ENCODE measurements around the gene LAMA5.

LAMA5 gene

GRCh38 chr20:62269871-62270270 is 97.2 kb downstream of the LAMA5 start:
- in situ Hi-C loops (cut with HindIII; ENCODE audit: low sequenced_read_pairs), result no loop called here

- in situ Hi-C loops (cut with HindIII; ENCODE audit: low sequenced_read_pairs), result no loop called here
Observed at GRCh38 chr20:62269378-62269777, 97.7 kb downstream of the LAMA5 start.

DNA sequence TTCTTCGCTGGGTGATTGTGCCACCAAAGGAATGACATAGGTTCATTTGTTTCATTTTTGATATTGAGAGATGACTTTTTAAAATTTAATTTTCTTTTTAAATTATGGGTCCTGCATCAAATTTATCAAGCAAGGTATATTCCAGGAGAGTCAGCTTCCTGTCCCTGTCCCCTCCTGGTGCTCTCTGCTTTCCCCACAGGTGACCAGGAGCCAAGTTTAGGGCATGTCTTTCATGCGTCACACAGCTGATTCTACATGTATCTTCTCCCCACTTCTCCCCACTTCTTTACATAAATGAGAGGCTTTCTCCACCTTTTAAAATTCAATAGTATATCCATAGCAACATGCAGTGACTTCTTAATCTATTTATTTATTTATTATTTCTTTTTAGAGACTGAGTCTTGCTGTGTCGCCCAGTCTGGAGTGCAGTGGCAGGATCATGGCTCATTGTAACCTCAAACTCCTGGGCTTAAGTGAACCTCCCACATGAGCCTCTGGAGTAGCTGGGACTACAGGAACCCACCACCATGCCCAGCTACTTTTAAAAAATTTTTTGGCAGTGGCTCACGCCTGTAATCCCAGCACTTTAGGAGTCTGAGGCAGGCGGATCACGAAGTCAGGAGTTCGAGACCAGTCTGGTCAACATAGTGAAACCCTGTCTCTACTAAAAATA is 98.7 kb downstream of the LAMA5 start:
- in situ Hi-C loops (cut with HindIII; ENCODE audit: low sequenced_read_pairs), result no loop called here

GRCh38 chr20:62267543-62267942 is 99.6 kb downstream of the LAMA5 start:
- in situ Hi-C loops (cut with HindIII; ENCODE audit: low sequenced_read_pairs), result no loop called here

GRCh38 chr20:62266851-62267250 is 100.3 kb downstream of the LAMA5 start:
- in situ Hi-C loops (cut with HindIII; ENCODE audit: low sequenced_read_pairs), result no loop called here

DNA sequence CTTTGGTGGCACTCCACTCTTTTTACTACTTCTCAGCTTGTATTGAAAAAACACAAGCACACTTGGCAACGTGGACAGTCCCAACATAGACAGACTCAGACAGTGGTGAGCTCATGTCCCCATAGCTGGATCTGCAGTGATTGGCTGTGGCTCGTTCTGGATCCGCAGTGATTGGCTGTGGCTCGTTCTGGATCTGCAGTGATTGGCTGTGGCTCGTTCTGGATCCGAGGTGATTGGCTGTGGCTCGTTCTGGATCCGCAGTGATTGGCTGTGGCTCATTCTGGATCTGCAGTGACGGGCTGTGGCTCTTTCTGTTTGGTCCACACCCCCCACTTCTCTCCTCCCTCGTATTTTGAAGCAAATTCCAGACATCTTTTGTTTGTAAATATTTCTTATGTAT is 100.8 kb downstream of the LAMA5 start:
- in situ Hi-C loops (cut with HindIII; ENCODE audit: low sequenced_read_pairs), result no loop called here

- in situ Hi-C loops (cut with HindIII; ENCODE audit: low sequenced_read_pairs), result no loop called here
Observed at GRCh38 chr20:62265365-62265764, 101.7 kb downstream of the LAMA5 start.

GRCh38 chr20:62263396-62263795 is 103.7 kb downstream of the LAMA5 start:
- in situ Hi-C loops (cut with HindIII; ENCODE audit: low sequenced_read_pairs), result no loop called here

- in situ Hi-C loops (cut with HindIII; ENCODE audit: low sequenced_read_pairs), result no loop called here
Observed at GRCh38 chr20:62262064-62262463, 105.0 kb downstream of the LAMA5 start.

- in situ Hi-C loops (cut with HindIII; ENCODE audit: low sequenced_read_pairs), result no loop called here
Observed at GRCh38 chr20:62259294-62259565, 107.9 kb downstream of the LAMA5 start.
